PC-9 (cell line): ENCODE measurements around the gene TLX2. TPM values are rescaled to one million over a fixed set of nuclear protein-coding genes. Genes with fewer than 3 reads are reported as not detected.

Experiments
- BruUV-seq: library from RNA; stranded (reverse); fragments of 400-500 nt; replicated peaks from 2 replicates; lab custom pipeline; 2021; lab: Mats Ljungman, UMichigan
- CTCF ChIA-PET: fragments of 300-600 bp; sonication (Branson Sonifier 250); formaldehyde crosslinking; loops from one replicate; lab custom pipeline; 2022; ENCODE audit warnings: antibody characterized with exemption; lab: Charles Lee
- POLR2A ChIA-PET: fragments of 300-600 bp; sonication (Branson Sonifier 250); formaldehyde crosslinking; loops from one replicate; lab custom pipeline; 2022; ENCODE audit warnings: antibody characterized with exemption; ENCODE audit not compliant: unreplicated experiment; lab: Charles Lee
- DNase-seq, 2 experiments: peaks; one replicate each; pipeline versions ENCODE4 v3.0.0 to v3.0.0-alpha.2; 2015 to 2022; ENCODE audit warnings: mixed read lengths in 1 of 2
- H2AFZ ChIP-seq: fragments of 200-600 bp; sonication (generic); 2 replicates; pipeline ENCODE4 v1.8.1; 2017; ENCODE audit warnings: antibody characterized with exemption
- H3F3A ChIP-seq: fragments of 200-600 bp; sonication (generic); 2 replicates; pipeline ENCODE4 v1.8.1; 2017; ENCODE audit warnings: antibody characterized with exemption, mild to moderate bottlenecking, low read depth; ENCODE audit not compliant: insufficient read depth
- H3K27ac ChIP-seq: fragments of 200-600 bp; sonication (generic); 2 replicates; pipeline ENCODE4 v1.6.1; 2016; ENCODE audit warnings: mixed run types
- H3K27me3 ChIP-seq: fragments of 200-600 bp; sonication (generic); 2 replicates; pipeline ENCODE4 v1.6.1; 2016; ENCODE audit warnings: low read depth, mixed run types; ENCODE audit not compliant: insufficient read depth
- H3K36me3 ChIP-seq: fragments of 200-600 bp; sonication (generic); 2 replicates; pipeline ENCODE4 v1.6.1; 2016; ENCODE audit warnings: low read depth, mixed run types
- H3K4me1 ChIP-seq: fragments of 200-600 bp; sonication (generic); replicated peaks from 2 replicates; pipeline ENCODE4 v1.6.1; 2016; ENCODE audit warnings: mixed run types; ENCODE audit not compliant: insufficient read depth
- H3K4me2 ChIP-seq: fragments of 200-600 bp; sonication (generic); 2 replicates; pipeline ENCODE4 v1.6.1; 2017; ENCODE audit warnings: mixed run types
- H3K4me3 ChIP-seq: fragments of 200-600 bp; sonication (generic); 2 replicates; pipeline ENCODE4 v1.6.1; 2016; ENCODE audit warnings: mixed run types
- H3K79me2 ChIP-seq: fragments of 200-600 bp; sonication (generic); 2 replicates; pipeline ENCODE4 v1.6.1; 2017; ENCODE audit warnings: low read depth, mixed run types
- H3K9me2 ChIP-seq: fragments of 200-600 bp; sonication (generic); 2 replicates; pipeline ENCODE4 v1.8.1; 2017; ENCODE audit warnings: mild to moderate bottlenecking; ENCODE audit not compliant: insufficient read depth
- H3K9me3 ChIP-seq: fragments of 200-600 bp; sonication (generic); 2 replicates; pipeline ENCODE4 v1.8.1; 2016; ENCODE audit warnings: low read depth; ENCODE audit not compliant: insufficient read depth
- H4K20me1 ChIP-seq: fragments of 200-600 bp; sonication (generic); 2 replicates; pipeline ENCODE4 v1.8.1; 2017; ENCODE audit not compliant: insufficient read depth
- EZH2 ChIP-seq: fragments of 200-600 bp; sonication (generic); IDR thresholded peaks from 2 replicates; pipeline ENCODE4 v1.8.0; 2017; ENCODE audit warnings: antibody characterized with exemption, low read depth
- intact Hi-C: fragments of 100-400 bp; cut with micrococcal nuclease; formaldehyde crosslinking; loops from one replicate; pipeline ENCODE4 v1.10.0; 2022; ENCODE audit not compliant: unreplicated experiment
- total RNA-seq: library from RNA; stranded (reverse); gene quantifications from 2 replicates; pipeline ENCODE4 v1.2.3, GENCODE V29; 2021
- TF ChIP-seq, protein P1 (sequence below): fragments of 200-600 bp; sonication (generic); conservative IDR thresholded peaks from 2 replicates; pipeline ENCODE4 v1.6.1; 2017; ENCODE audit warnings: mixed run types, antibody characterized with exemption, mild to moderate bottlenecking, moderate library complexity

TLX2 gene
- total RNA-seq, 1 experiment from 2014 or later, result 3.1 TPM

DNA sequence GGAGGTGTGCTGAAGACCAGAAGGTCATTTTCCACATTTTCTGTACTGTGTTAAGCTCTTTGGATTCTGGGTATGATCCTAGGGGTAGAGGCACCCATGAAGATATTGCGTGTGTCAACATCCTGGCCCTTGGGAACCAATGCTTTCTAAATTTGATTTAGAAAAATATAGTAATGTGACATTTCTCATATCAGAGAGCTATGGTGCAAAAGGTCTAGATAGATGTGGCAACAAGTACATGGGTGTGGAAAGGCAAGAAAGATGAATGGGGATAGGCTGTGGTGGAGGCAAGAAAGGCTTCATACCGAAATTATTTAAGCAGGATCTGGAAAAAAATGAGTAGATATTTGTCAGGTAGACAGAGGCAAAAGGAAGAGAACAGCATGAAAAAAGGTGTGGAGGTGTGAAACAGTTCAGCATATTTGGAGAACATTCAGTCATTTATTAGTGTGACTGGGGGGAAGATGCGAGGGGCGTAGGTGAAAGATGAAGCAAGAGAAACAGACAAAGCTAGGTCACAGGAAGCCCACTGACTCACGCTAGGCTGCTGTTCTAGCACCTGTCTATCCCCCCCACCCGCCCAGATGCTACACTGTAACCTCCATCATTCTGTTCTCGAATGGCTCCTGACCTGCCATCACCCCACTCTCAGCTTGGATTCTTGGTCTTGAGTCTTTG, 52.0 kb downstream of the TLX2 start:
- peaks cover 18% of the 10 kb centered on the region for H3K4me1 ChIP-seq
- POLR2A ChIA-PET, result no interaction called here

DNA sequence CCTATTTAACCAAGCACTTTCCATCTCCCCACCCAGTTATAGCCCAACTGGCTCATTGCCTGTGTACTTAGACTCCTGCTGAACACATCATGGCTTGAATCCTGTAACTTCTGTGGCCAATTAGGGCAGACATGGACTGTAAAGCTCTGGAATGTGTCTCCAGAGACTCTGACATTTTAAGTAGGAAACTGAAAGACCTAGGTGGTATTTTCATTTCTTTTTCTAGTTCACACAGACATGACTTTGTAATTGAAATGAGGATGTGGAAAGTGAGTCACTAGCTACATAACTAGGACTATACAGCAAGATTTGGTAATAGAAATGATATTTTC, 52.5 kb downstream of the TLX2 start:
- H3K9me3 ChIP-seq, result no peaks in the 10 kb centered on the region
- no peak overlapping the region for H3K27ac ChIP-seq
- no peak overlapping the region for H3K4me2 ChIP-seq
- H4K20me1 ChIP-seq, result no peaks in the 10 kb centered on the region
- H3K79me2 ChIP-seq, result no peaks in the 10 kb centered on the region
- BruUV-seq, result no TSS peak
- H3F3A ChIP-seq, result peaks cover 5% of the 10 kb centered on the region; the same call in 1 of the 2 replicates
- POLR2A ChIA-PET, result no interaction called here
- CTCF ChIA-PET, result no interaction called here
- no peaks in the 10 kb centered on the region for H3K27me3 ChIP-seq
- no peak overlapping the region for H2AFZ ChIP-seq
- DNase-seq, result peak in 1 of 2 experiments; percentile 64
- no peak overlapping the region for H3K4me3 ChIP-seq
- H3K4me1 ChIP-seq, result peaks cover 18% of the 10 kb centered on the region
- TF ChIP-seq, protein P1, sequence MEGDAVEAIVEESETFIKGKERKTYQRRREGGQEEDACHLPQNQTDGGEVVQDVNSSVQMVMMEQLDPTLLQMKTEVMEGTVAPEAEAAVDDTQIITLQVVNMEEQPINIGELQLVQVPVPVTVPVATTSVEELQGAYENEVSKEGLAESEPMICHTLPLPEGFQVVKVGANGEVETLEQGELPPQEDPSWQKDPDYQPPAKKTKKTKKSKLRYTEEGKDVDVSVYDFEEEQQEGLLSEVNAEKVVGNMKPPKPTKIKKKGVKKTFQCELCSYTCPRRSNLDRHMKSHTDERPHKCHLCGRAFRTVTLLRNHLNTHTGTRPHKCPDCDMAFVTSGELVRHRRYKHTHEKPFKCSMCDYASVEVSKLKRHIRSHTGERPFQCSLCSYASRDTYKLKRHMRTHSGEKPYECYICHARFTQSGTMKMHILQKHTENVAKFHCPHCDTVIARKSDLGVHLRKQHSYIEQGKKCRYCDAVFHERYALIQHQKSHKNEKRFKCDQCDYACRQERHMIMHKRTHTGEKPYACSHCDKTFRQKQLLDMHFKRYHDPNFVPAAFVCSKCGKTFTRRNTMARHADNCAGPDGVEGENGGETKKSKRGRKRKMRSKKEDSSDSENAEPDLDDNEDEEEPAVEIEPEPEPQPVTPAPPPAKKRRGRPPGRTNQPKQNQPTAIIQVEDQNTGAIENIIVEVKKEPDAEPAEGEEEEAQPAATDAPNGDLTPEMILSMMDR, result no peak
- no peak for TF ChIP-seq EZH2
- intact Hi-C loops, result no loop called here
- no peaks in the 10 kb centered on the region for H3K9me2 ChIP-seq
- H3K36me3 ChIP-seq, result no peaks in the 10 kb centered on the region

More for the DNA sequence above, 52.0 kb downstream of the TLX2 start:
- Histone ChIP-seq H2AFZ (no peak overlapping the region), H3K27me3 (no peaks in the 10 kb centered on the region), H3K9me3 (no peaks in the 10 kb centered on the region), H3K4me2 (no peak overlapping the region), H3K9me2 (no peaks in the 10 kb centered on the region), H3K4me3 (no peak overlapping the region), H3K36me3 (no peaks in the 10 kb centered on the region), H3F3A (peaks cover 5% of the 10 kb centered on the region; the same call in 1 of the 2 replicates), H3K79me2 (no peaks in the 10 kb centered on the region), H4K20me1 (no peaks in the 10 kb centered on the region), H3K27ac (no peak overlapping the region)
- TF ChIP-seq, protein P1, result no peak
- no peak for TF ChIP-seq EZH2
- DNase-seq, result no peak
- intact Hi-C loops, result no loop called here
- no TSS peak for BruUV-seq
- CTCF ChIA-PET, result no interaction called here

Other genes starting within 250 kb of the TLX2 start
- 1.2 TPM in 1 of 2 replicates, not detected in the other for gene SLC4A5, start 171.0 kb upstream of the TLX2 start, total RNA-seq
- 130 and 147 TPM in 2 replicates for gene DCTN1, start 134.1 kb upstream of the TLX2 start, total RNA-seq
- gene C2orf81, start 92.8 kb upstream of the TLX2 start, total RNA-seq, result 9.8 and 12.0 TPM in 2 replicates
- 46.7 and 53.0 TPM in 2 replicates for gene WDR54, start 92.7 kb upstream of the TLX2 start, total RNA-seq
- 58.9 and 63.4 TPM in 2 replicates for gene RTKN, start 72.5 kb upstream of the TLX2 start, total RNA-seq
- 32.5 and 34.2 TPM in 2 replicates for gene INO80B, start 59.4 kb upstream of the TLX2 start, total RNA-seq
- 68.0 and 74.7 TPM in 2 replicates for gene WBP1, start 56.0 kb upstream of the TLX2 start, total RNA-seq
- 70.5 and 88.8 TPM in 2 replicates for gene MOGS, start 49.1 kb upstream of the TLX2 start, total RNA-seq
- gene MRPL53, start 41.8 kb upstream of the TLX2 start, total RNA-seq, result 42.9 and 51.1 TPM in 2 replicates
- 16.8 and 19.8 TPM in 2 replicates for gene CCDC142, start 31.5 kb upstream of the TLX2 start, total RNA-seq
- 20.1 and 21.8 TPM in 2 replicates for gene TTC31, start 31.4 kb upstream of the TLX2 start, total RNA-seq
- 0.76 and 2.0 TPM in 2 replicates for gene LBX2, start 14.8 kb upstream of the TLX2 start, total RNA-seq
- gene PCGF1, start 6.8 kb upstream of the TLX2 start, total RNA-seq, result 24.9 and 31.3 TPM in 2 replicates
- gene DQX1, start 11.8 kb downstream of the TLX2 start, total RNA-seq, result 1.3 and 1.7 TPM in 2 replicates
- 79.2 and 84.0 TPM in 2 replicates for gene AUP1, start 15.3 kb downstream of the TLX2 start, total RNA-seq
- gene HTRA2, start 15.5 kb downstream of the TLX2 start, total RNA-seq, result 23.2 and 23.5 TPM in 2 replicates
- 3.1 and 5.0 TPM in 2 replicates for gene LOXL3, start 39.5 kb downstream of the TLX2 start, total RNA-seq
- 15.0 and 27.8 TPM in 2 replicates for gene DOK1, start 40.3 kb downstream of the TLX2 start, total RNA-seq
- gene M1AP, start 133.9 kb downstream of the TLX2 start, total RNA-seq, result 4.5 and 7.7 TPM in 2 replicates
- 10.6 and 12.3 TPM in 2 replicates for gene SEMA4F, start 139.8 kb downstream of the TLX2 start, total RNA-seq